Measurements from ENCODE around the gene P2RY2.

DNA sequence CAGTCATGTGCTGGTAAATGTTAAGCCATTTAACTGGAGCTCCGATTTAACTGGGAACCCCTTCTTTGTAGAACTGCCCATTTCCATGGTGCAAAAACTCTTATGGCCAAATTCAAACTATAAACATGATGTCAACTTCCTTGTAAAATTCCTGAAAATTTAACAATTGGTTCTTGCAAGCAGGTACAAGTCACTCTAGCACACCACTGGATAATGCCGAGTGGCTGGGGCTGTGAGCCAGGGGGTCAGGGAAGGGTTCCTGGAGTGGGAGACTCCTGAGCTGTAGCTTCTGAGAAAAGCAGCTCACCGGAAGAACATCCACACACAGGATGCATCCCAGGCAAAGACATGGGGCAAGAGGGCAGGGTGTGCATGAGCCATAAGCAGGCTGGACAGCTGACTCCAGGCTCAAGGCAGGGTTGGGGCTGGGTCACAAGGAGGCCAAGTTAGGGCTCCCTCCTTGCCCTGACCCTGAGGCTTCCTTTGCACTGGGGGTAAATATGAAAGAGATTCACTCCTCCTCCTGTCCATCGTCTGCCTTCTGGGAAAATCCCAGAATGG, 18.2 kb downstream of the P2RY2 start:
- TF ChIP-seq MAFK (IDR thresholded peaks at IDR 0.05; ENCODE audit: low read depth, low read length): no peak
- no peak for TF ChIP-seq SRF (IDR thresholded peaks at IDR 0.05; ENCODE audit: low read depth, low read length)
- TF ChIP-seq TCF12 (IDR thresholded peaks at IDR 0.05; ENCODE audit: low read depth, low read length): no peak
- TF ChIP-seq, protein P1, sequence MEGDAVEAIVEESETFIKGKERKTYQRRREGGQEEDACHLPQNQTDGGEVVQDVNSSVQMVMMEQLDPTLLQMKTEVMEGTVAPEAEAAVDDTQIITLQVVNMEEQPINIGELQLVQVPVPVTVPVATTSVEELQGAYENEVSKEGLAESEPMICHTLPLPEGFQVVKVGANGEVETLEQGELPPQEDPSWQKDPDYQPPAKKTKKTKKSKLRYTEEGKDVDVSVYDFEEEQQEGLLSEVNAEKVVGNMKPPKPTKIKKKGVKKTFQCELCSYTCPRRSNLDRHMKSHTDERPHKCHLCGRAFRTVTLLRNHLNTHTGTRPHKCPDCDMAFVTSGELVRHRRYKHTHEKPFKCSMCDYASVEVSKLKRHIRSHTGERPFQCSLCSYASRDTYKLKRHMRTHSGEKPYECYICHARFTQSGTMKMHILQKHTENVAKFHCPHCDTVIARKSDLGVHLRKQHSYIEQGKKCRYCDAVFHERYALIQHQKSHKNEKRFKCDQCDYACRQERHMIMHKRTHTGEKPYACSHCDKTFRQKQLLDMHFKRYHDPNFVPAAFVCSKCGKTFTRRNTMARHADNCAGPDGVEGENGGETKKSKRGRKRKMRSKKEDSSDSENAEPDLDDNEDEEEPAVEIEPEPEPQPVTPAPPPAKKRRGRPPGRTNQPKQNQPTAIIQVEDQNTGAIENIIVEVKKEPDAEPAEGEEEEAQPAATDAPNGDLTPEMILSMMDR (IDR thresholded peaks at IDR 0.05; ENCODE audit: control extremely low read depth in 1 of 3, insufficient read depth in 1 of 3, low read depth in 1 of 3, low read length in 3 of 3): no peak
- TF ChIP-seq GABPA (IDR thresholded peaks at IDR 0.05; ENCODE audit: borderline replicate concordance, insufficient read depth, low read length): no peak
- no peak for TF ChIP-seq KDM4A (IDR thresholded peaks at IDR 0.05; ENCODE audit: low read depth, low read length, severe bottlenecking)
- no peak for TF ChIP-seq POLR2A (IDR thresholded peaks at IDR 0.05; ENCODE audit: control extremely low read depth in 1 of 2, low read depth in 2 of 2, low read length in 2 of 2)
- TF ChIP-seq TAF1 (IDR thresholded peaks at IDR 0.05; ENCODE audit: low read depth, low read length): no peak
- no peak for TF ChIP-seq RAD21 (IDR thresholded peaks at IDR 0.05 in 1 of 2, conservative IDR thresholded peaks at IDR 0.05 in 1 of 2; ENCODE audit: low read depth in 2 of 2, low read length in 2 of 2)
- no peak for TF ChIP-seq EP300 (IDR thresholded peaks at IDR 0.05; ENCODE audit: borderline replicate concordance in 1 of 2, low read depth in 2 of 2, low read length in 2 of 2)
